ENCODE measurements around the gene CYBA. TPM values are rescaled to one million over a fixed set of nuclear protein-coding genes. Genes with fewer than 3 reads are reported as not detected.

Gene CYBA
- total RNA-seq, 1 donor from 2014 or later, result 116 TPM

GRCh38 chr16:88662843-88663606, 12.2 kb upstream of the CYBA start, which contains the start of gene MVD:
Gene MVD (minus strand): TSS chr16:88663091. CDS start chr16:88663080, 11 bp downstream.
- Mint-ChIP-seq H3K27ac (peak within 1 kb of the TSS; percentile 96), H3K9me3 (no peaks in the 10 kb centered on the region), H3K4me3 (peak within 1 kb of the TSS; percentile 85), H3K4me1 (peaks cover 17% of the 10 kb centered on the region), H3K27me3 (ENCODE audit: low read depth) (no peaks in the 10 kb centered on the region), H3K36me3 (peaks cover 4% of the 10 kb centered on the region)
- TF ChIP-seq CTCF (IDR thresholded peaks at IDR 0.05; ENCODE audit: unreplicated experiment), result no peak
- DNase-seq (ENCODE audit: low spot score in 2 of 2, unreplicated experiment in 2 of 2), result peak; percentile 94 to 96

GRCh38 chr16:88662222-88662842, 11.5 kb upstream of the CYBA start:
- peaks cover 17% of the 10 kb centered on the region for H3K4me1 Mint-ChIP-seq
- peak overlapping the region; percentile 86 for H3K27ac Mint-ChIP-seq
- no peaks in the 10 kb centered on the region for H3K27me3 Mint-ChIP-seq (ENCODE audit: low read depth)
- peaks cover 2% of the 10 kb centered on the region for H3K36me3 Mint-ChIP-seq
- DNase-seq (ENCODE audit: low spot score in 2 of 2, unreplicated experiment in 2 of 2), result no peak
- no peak for TF ChIP-seq CTCF (IDR thresholded peaks at IDR 0.05; ENCODE audit: unreplicated experiment)
- H3K4me3 Mint-ChIP-seq, result peak overlapping the region; percentile 85
- H3K9me3 Mint-ChIP-seq, result no peaks in the 10 kb centered on the region

- H3K36me3 Mint-ChIP-seq, result peaks cover 3% of the 10 kb centered on the region
- peaks cover 17% of the 10 kb centered on the region for H3K4me1 Mint-ChIP-seq
- H3K27me3 Mint-ChIP-seq (ENCODE audit: low read depth), result no peaks in the 10 kb centered on the region
- H3K27ac Mint-ChIP-seq, result no peak overlapping the region
- no peak for TF ChIP-seq CTCF (IDR thresholded peaks at IDR 0.05; ENCODE audit: unreplicated experiment)
- H3K9me3 Mint-ChIP-seq, result no peaks in the 10 kb centered on the region
- DNase-seq (ENCODE audit: low spot score in 2 of 2, unreplicated experiment in 2 of 2), result no peak
- peak overlapping the region; percentile 25 for H3K4me3 Mint-ChIP-seq
Observed at GRCh38 chr16:88661468-88661867, 10.6 kb upstream of the CYBA start.

GRCh38 chr16:88659160-88659559, 8.3 kb upstream of the CYBA start:
- Mint-ChIP-seq H3K4me1 (peaks cover 12% of the 10 kb centered on the region), H3K36me3 (peaks cover 7% of the 10 kb centered on the region), H3K9me3 (no peaks in the 10 kb centered on the region), H3K27ac (no peak overlapping the region), H3K27me3 (ENCODE audit: low read depth) (no peaks in the 10 kb centered on the region), H3K4me3 (no peak overlapping the region)
- TF ChIP-seq CTCF (IDR thresholded peaks at IDR 0.05; ENCODE audit: unreplicated experiment), result no peak
- DNase-seq (ENCODE audit: low spot score in 2 of 2, unreplicated experiment in 2 of 2), result no peak

- no peaks in the 10 kb centered on the region for H3K9me3 Mint-ChIP-seq
- H3K27ac Mint-ChIP-seq, result no peak overlapping the region
- no peaks in the 10 kb centered on the region for H3K27me3 Mint-ChIP-seq (ENCODE audit: low read depth)
- TF ChIP-seq CTCF (IDR thresholded peaks at IDR 0.05; ENCODE audit: unreplicated experiment), result no peak
- DNase-seq (ENCODE audit: low spot score in 2 of 2, unreplicated experiment in 2 of 2), result no peak
- H3K4me1 Mint-ChIP-seq, result peaks cover 10% of the 10 kb centered on the region
- peaks cover 7% of the 10 kb centered on the region for H3K36me3 Mint-ChIP-seq
- no peak overlapping the region for H3K4me3 Mint-ChIP-seq
Observed at GRCh38 chr16:88658714-88659113, 7.9 kb upstream of the CYBA start.
